Measurements from ENCODE around the gene MDP1. TPM values are rescaled to one million over a fixed set of nuclear protein-coding genes. Genes with fewer than 3 reads are reported as not detected.
A peak's percentile ranks its signal among the peaks of the same experiment; 100 is the strongest.

The MDP1 gene
- 9.7 and 15.0 TPM in 2 replicates for total RNA-seq (2013; cell fraction: nucleolus; rRNA removed)
- total RNA-seq (2014; rRNA removed) (11.1 and 15.4 TPM in 2 replicates), total RNA-seq (2014; rRNA removed; fragmentation: Illumina TruSeq; extraction: Trizol) (9.3 and 10.4 TPM in 2 replicates), total RNA-seq (2021) (12.6 and 12.8 TPM in 2 replicates), polyA plus RNA-seq (2011; rRNA removed) (19.3 and 21.9 TPM in 2 replicates), polyA plus RNA-seq (2014; fragmentation: Illumina TruSeq; extraction: Trizol) (10.1 and 13.5 TPM in 2 replicates), polyA plus RNA-seq (2014; fragmentation: Nextera tagmentation; extraction: Ambion mirVana) (10 to 100 TPM; 39.2 to 45.8 TPM), polyA plus RNA-seq (2014; rRNA removed) (14.2 and 27.7 TPM in 2 replicates), polyA plus RNA-seq (2016; fragmentation: Nextera tagmentation; extraction: Ambion mirVana) (10 to 100 TPM; 38.0 to 38.9 TPM), polyA minus RNA-seq (2011; rRNA and poly(A)+ RNA removed) (6.7 and 9.6 TPM in 2 replicates), Bru-seq, nascent RNA (percentile 73 among the genes with signal in this experiment), BruChase-seq, experiment 1, labeled RNA remaining after a 6-hour chase (percentile 65 among the genes with signal in this experiment), BruChase-seq, experiment 2, labeled RNA remaining after a 2-hour chase (percentile 76 among the genes with signal in this experiment)
- 8.8 TPM for polyA plus RNA-seq (2011; ENCODE audit: low read depth)
- polyA plus RNA-seq (2011; cell fraction: cytosol; rRNA removed), result 15.4 and 17.9 TPM in 2 replicates
- 18.4 and 19.1 TPM in 2 replicates for polyA plus RNA-seq (2011; cell fraction: nucleus; rRNA removed)
- 9.5 and 13.8 TPM in 2 replicates for polyA plus RNA-seq (2012)
- polyA minus RNA-seq (2011; cell fraction: cytosol; rRNA and poly(A)+ RNA removed), result 5.4 TPM in 1 of 2 replicates, not detected in the other
- 11.2 and 14.9 TPM in 2 replicates for polyA minus RNA-seq (2011; cell fraction: nucleus; rRNA and poly(A)+ RNA removed)
- long read RNA-seq, experiment 1, transcript MDP1-201 (6 exons, 730 nt), result major isoform, 5 of 7 reads
- long read RNA-seq, experiment 1, partial matches to known transcripts, result 0 of 7 reads
- long read RNA-seq, experiment 1, other reads (novel, unspliced or antisense), result 2 of 7 reads
- long read RNA-seq, experiment 2, transcript MDP1-201 (6 exons, 730 nt), result major isoform, 20 of 22 reads
- long read RNA-seq, experiment 2, partial matches to known transcripts, result 0 of 22 reads
- long read RNA-seq, experiment 2, other reads (novel, unspliced or antisense), result 0 of 22 reads

GRCh38 chr14:24215495-24216344 is at the start of gene MDP1:
TSS of gene MDP1 (minus strand) at chr14:24216066. CDS start at chr14:24215955, 111 bp downstream.
- ChIA-PET CTCF (interaction anchor here (0.6 to 6.3 kb wide), 30 partner anchors 9 to 107 kb away, joined by 3 to 54 read pairs (median 4); partner anchors contain the start of genes CIDEB, DCAF11, DHRS1 and GMPR2), POLR2A (interaction anchor here (0.5 to 3.6 kb wide), 14 partner anchors 13 to 84 kb away, joined by 3 to 18 read pairs (median 6); partner anchors contain the start of genes DHRS1, IRF9, NOP9 and PSME1), SMC1A (ENCODE audit: uncharacterized antibody, unreplicated experiment) (interaction anchor here (0.7 to 2.6 kb wide), 9 partner anchors 20 to 135 kb away, joined by 3 to 17 read pairs (median 5); partner anchors contain the start of genes CIDEB, DHRS1, IRF9 and NOP9), RAD21 (ENCODE audit: unreplicated experiment) (interaction anchor here (0.7 to 3.6 kb wide), 17 partner anchors 12 to 151 kb away, joined by 3 to 23 read pairs (median 4); partner anchors contain the start of genes CIDEB, DHRS1, EMC9 and IPO4)
- ATAC-seq, result peak; percentile 83
- BruUV-seq (replicated peaks), result no TSS peak
- intact Hi-C loops (cut with micrococcal nuclease; ENCODE audit: unreplicated experiment) (loop anchor here (1.0 to 10.0 kb wide), 4 partner anchors 27 to 201 kb away; partner anchors contain the start of genes RABGGTA and TINF2), in situ Hi-C loops (cut with MboI) (no loop called here)
- H3K27me3 ChIP-seq (replicated peaks in 1 of 2; ENCODE audit: control insufficient read depth in 2 of 2, insufficient read depth in 2 of 2, low read length in 1 of 2), result no peaks in the 10 kb centered on the region
- H3K4me1 ChIP-seq (ENCODE audit: control insufficient read depth, insufficient read depth, low read length), result peaks cover 15% of the 10 kb centered on the region
- peak; percentile 79 for DNase-seq (ENCODE audit: low read depth, low spot score)
- under 1% methylated on average over 40 of the region's 40 CpGs for WGBS (ENCODE audit: insufficient coverage, insufficient replicate concordance, low lambda C conversion rate, missing lambda C conversion rate)
- H3K36me3 ChIP-seq (ENCODE audit: control insufficient read depth in 2 of 2, insufficient read depth in 2 of 2, low read length in 1 of 2), result peaks cover 2 to 15% of the 10 kb centered on the region in 2 experiments; a peak in 3 of 4 replicates
- peak within 1 kb of the TSS; percentile 86 for H3K4me3 ChIP-seq
- peak within 1 kb of the TSS; percentile 82 for H3K27ac ChIP-seq (ENCODE audit: control insufficient read depth, insufficient read depth)
- peak within 1 kb of the TSS; percentile 85 for H3K9ac ChIP-seq (ENCODE audit: control insufficient read depth, insufficient read depth, low read length)
- no peaks in the 10 kb centered on the region for H4K20me1 ChIP-seq (ENCODE audit: control insufficient read depth, insufficient read depth)
- peaks cover 21% of the 10 kb centered on the region for H3K79me2 ChIP-seq (ENCODE audit: control insufficient read depth, insufficient read depth, low read length)
- peak within 1 kb of the TSS; percentile 98 for H2AFZ ChIP-seq (ENCODE audit: control insufficient read depth, low read depth, low read length)
- peak within 1 kb of the TSS; percentile 75 for H3K4me2 ChIP-seq (ENCODE audit: control insufficient read depth, insufficient read depth)
- H3K9me3 ChIP-seq (replicated peaks; ENCODE audit: control insufficient read depth, insufficient read depth, low read length), result no peaks in the 10 kb centered on the region
- peak; percentile 38 for FAIRE-seq
- no peak for TF ChIP-seq ZBTB11 (CRISPR knock-in tag; IDR thresholded peaks at IDR 0.05)
- peak; percentile 70 for TF ChIP-seq MLLT1 (IDR thresholded peaks at IDR 0.05)
- no peak for TF ChIP-seq ETV6 (conservative IDR thresholded peaks at IDR 0.05 in 1 of 2, IDR thresholded peaks at IDR 0.05 in 1 of 2; ENCODE audit: borderline replicate concordance in 1 of 2, low read depth in 1 of 2)
- TF ChIP-seq ZBTB33 (IDR thresholded peaks at IDR 0.05), result no peak
- peak in 1 of 2 experiments; percentile 89; a peak in 1 of 4 replicates for TF ChIP-seq CEBPB (IDR thresholded peaks at IDR 0.05; ENCODE audit: borderline replicate concordance in 1 of 2, low read depth in 2 of 2, low read length in 2 of 2)
- no peak for TF ChIP-seq BCL11A (IDR thresholded peaks at IDR 0.05; ENCODE audit: low read depth, low read length)
- TF ChIP-seq STAT3 (IDR thresholded peaks at IDR 0.05; ENCODE audit: low read depth, low read length), result 0 out of 2 replicates have a peak, but pooled peaks have one; percentile 83
- TF ChIP-seq NFXL1 (IDR thresholded peaks at IDR 0.05; ENCODE audit: borderline replicate concordance), result no peak
- no peak for TF ChIP-seq PAX8 (IDR thresholded peaks at IDR 0.05)

Measured in GM12878 (cell line).